ENCODE data around the gene CYP24A1.

The CYP24A1 gene

DNA sequence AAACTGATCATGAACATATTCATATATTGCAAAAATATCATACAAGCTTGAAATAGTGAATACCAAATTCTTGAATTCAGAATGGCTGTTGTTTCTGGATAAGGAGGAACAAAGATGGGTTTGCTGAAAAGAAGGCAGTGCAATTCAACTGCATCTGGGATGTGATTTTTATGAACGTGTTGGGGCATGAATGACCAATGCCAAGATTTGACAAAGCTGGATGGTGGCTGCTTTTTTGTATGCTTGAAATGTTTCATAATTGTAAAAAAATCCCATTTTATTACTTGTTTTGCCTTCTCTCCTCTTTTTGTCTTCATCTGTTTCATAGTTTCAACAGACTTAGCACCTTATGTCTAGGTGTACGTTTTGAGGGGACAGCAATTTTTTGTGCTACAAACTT lies 66.6 kb downstream of the CYP24A1 start:
- in situ Hi-C loops (cut with HindIII; ENCODE audit: low pct_ligation_motif_present, low sequenced_read_pairs): loop anchor here (10.0 kb wide), 1 partner anchor 88 kb away; no protein-coding TSS in a partner anchor
- Histone ChIP-seq H3K4me3 (ENCODE audit: low read depth, low read length) (no peak overlapping the region), H3K36me3 (replicated peaks) (no peaks in the 10 kb centered on the region), H3K27me3 (replicated peaks) (no peaks in the 10 kb centered on the region), H3K27ac (no peak overlapping the region)
- no peak for DNase-seq
- TF ChIP-seq, protein P1, sequence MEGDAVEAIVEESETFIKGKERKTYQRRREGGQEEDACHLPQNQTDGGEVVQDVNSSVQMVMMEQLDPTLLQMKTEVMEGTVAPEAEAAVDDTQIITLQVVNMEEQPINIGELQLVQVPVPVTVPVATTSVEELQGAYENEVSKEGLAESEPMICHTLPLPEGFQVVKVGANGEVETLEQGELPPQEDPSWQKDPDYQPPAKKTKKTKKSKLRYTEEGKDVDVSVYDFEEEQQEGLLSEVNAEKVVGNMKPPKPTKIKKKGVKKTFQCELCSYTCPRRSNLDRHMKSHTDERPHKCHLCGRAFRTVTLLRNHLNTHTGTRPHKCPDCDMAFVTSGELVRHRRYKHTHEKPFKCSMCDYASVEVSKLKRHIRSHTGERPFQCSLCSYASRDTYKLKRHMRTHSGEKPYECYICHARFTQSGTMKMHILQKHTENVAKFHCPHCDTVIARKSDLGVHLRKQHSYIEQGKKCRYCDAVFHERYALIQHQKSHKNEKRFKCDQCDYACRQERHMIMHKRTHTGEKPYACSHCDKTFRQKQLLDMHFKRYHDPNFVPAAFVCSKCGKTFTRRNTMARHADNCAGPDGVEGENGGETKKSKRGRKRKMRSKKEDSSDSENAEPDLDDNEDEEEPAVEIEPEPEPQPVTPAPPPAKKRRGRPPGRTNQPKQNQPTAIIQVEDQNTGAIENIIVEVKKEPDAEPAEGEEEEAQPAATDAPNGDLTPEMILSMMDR (IDR thresholded peaks at IDR 0.05; ENCODE audit: low read depth, low read length, missing control alignments): no peak

DNA sequence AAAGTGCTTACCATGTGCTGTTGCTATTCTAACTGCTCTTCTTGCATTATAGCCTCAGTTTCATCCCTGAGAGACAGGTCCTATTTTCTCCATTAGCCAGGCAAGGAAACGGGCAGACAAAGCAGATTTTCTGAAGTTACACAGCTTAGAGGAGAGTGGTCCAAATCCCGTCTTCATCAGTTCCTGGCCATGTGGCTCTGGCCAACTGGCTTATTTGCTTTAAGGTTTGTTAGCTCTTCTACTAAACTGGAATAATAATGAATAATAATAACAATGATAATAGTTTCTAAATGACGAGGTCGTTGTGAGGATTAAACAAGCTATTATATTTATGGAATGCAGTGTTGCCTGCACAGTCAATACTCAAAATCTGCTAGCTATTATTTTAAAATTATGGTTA lies 67.6 kb downstream of the CYP24A1 start:
- Histone ChIP-seq H3K27ac (no peak overlapping the region), H3K27me3 (replicated peaks) (no peaks in the 10 kb centered on the region), H3K36me3 (replicated peaks) (no peaks in the 10 kb centered on the region), H3K4me3 (ENCODE audit: low read depth, low read length) (no peak overlapping the region)
- TF ChIP-seq, protein P1 (IDR thresholded peaks at IDR 0.05; ENCODE audit: low read depth, low read length, missing control alignments): no peak
- DNase-seq: no peak
- in situ Hi-C loops (cut with HindIII; ENCODE audit: low pct_ligation_motif_present, low sequenced_read_pairs): loop anchor here (10.0 kb wide), 1 partner anchor 89 kb away; no protein-coding TSS in a partner anchor

DNA sequence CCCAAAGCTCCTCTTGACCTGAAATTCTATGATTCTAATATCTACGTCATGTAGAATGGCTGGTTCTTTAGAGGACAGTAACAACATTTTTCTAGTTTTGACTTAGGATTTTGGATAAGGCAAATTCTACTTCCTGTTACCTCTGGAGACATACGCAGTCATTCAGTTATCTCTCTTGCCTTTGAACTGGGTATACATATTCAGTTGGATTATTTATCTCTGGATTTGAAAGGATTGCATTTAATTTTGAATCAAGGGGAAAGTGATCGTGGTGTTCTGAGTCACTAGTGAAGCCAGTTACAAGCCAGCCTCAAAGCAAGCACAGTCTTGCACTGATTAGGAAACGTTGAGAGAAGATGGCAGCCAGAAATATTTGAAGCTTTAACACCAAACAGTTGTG lies 68.1 kb downstream of the CYP24A1 start:
- H3K27me3 ChIP-seq (replicated peaks): no peaks in the 10 kb centered on the region
- no peak for DNase-seq
- in situ Hi-C loops (cut with HindIII; ENCODE audit: low pct_ligation_motif_present, low sequenced_read_pairs): loop anchor here (10.0 kb wide), 1 partner anchor 89 kb away; no protein-coding TSS in a partner anchor
- H3K27ac ChIP-seq: no peak overlapping the region
- TF ChIP-seq, protein P1 (IDR thresholded peaks at IDR 0.05; ENCODE audit: low read depth, low read length, missing control alignments): no peak
- H3K4me3 ChIP-seq (ENCODE audit: low read depth, low read length): no peak overlapping the region
- H3K36me3 ChIP-seq (replicated peaks): no peaks in the 10 kb centered on the region

DNA sequence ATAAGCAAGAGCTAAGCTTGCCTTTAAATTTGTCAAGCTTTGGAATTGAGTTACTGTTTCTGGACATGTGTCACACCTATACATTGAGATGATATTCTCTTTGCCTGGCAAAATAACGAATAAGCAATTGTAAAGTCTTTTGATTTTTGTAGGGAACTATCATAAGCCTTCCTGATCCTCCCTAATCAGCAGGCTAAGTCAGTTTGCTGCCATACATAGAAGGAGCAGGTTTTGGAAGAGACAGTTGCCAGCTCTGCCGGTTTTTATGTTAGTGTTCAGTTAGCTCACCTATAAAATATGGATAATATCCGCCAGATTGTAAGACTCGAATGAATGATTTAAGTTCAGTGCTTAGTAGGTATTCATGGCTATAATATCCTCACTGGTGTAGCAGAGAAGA lies 69.0 kb downstream of the CYP24A1 start:
- H3K36me3 ChIP-seq (replicated peaks): no peaks in the 10 kb centered on the region
- DNase-seq: no peak
- no peak overlapping the region for H3K27ac ChIP-seq
- in situ Hi-C loops (cut with HindIII; ENCODE audit: low pct_ligation_motif_present, low sequenced_read_pairs): loop anchor here (10.0 kb wide), 1 partner anchor 90 kb away; no protein-coding TSS in a partner anchor
- no peak overlapping the region for H3K4me3 ChIP-seq (ENCODE audit: low read depth, low read length)
- TF ChIP-seq, protein P1 (IDR thresholded peaks at IDR 0.05; ENCODE audit: low read depth, low read length, missing control alignments): no peak
- no peaks in the 10 kb centered on the region for H3K27me3 ChIP-seq (replicated peaks)

DNA sequence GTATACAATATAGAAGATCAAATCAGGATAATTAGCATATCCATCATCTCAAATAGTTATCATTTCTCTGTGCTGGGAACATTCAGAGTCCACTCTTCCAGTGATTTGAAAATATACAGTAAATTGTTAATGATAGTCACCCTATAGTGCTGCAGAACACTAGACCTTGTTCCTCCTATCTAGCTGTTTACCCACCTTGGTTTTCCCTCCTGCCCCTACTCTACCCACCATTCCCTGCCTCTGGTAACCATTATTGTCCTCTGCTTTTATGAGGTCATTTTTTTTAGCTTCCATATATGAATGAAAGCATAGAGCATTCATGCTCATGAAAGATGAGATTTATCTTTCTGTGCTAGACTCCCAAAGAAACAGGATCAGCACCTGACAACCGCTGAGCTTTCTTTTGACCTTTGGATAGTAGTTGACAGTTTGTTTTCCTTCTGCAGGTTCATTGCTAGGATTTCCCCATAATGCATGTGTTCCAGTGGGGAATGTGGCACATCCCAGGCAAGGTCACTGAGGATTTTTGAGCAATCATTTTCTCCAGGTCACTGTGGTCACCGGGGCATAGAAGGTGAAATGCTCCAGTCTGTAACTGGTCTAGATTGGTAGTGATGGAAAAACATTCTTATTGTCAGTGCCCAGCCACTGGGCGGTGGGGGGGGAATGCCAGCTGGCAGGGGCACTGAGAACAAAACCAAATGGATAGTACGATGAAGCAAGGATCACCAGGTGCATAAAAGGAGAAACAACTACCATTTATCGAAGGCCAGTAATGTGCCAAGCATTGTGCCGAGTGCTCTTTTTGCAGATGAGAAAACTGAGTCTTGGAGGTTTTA lies 69.8 kb downstream of the CYP24A1 start:
- Histone ChIP-seq H3K4me3 (ENCODE audit: low read depth, low read length) (no peak overlapping the region), H3K27ac (no peak overlapping the region), H3K27me3 (replicated peaks) (no peaks in the 10 kb centered on the region), H3K36me3 (replicated peaks) (no peaks in the 10 kb centered on the region)
- DNase-seq: no peak
- TF ChIP-seq, protein P1 (IDR thresholded peaks at IDR 0.05; ENCODE audit: low read depth, low read length, missing control alignments): no peak
- in situ Hi-C loops (cut with HindIII; ENCODE audit: low pct_ligation_motif_present, low sequenced_read_pairs): loop anchor here (10.0 kb wide), 1 partner anchor 91 kb away; no protein-coding TSS in a partner anchor

Measured in brain microvascular endothelial cell (primary cell).